ENCODE measurements around the gene APMAP. TPM values are rescaled to one million over a fixed set of nuclear protein-coding genes. Genes with fewer than 3 reads are reported as not detected.

Gene APMAP
- total RNA-seq, 1 experiment from 2014 or later = 67.8 TPM

DNA sequence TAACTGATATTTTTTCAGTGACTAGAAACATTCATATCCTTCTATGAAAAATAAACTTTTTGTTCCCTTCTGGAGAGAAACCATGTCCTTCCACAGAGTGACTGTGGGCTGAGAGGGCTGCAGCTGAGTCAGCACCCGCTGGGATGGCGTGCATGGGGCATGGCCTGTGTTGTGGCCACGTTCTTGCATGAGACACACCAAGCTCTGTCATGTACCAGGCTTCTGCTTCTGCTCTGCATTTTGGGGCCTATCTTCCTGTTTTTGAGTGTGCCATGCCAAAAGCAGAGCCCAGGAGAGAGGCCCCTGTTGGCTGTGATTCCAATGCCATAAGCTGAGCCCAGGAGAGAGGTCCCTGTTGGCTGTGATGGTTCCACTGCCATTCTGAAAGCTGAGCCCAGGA lies 10.8 kb downstream of the APMAP start:
- no peak overlapping the region for H2AFZ ChIP-seq (ENCODE audit: low read length)
- no peak overlapping the region for H2BK12ac ChIP-seq (ENCODE audit: insufficient read length, low read depth, low read length)
- H3T11ph ChIP-seq (ENCODE audit: low read length) = no peak overlapping the region
- H2BK15ac ChIP-seq (ENCODE audit: low read depth, low read length) = no peak overlapping the region
- no peaks in the 10 kb centered on the region; the same call in 1 of the 2 replicates for H3K79me2 ChIP-seq (ENCODE audit: insufficient read depth, low read length)
- Mint-ChIP-seq H3K36me3 (ENCODE audit: insufficient read depth in 1 of 3, low read depth in 3 of 3) (peaks cover 60 to 68% (median 65%) of the 10 kb centered on the region in 3 experiments), H3K4me3 (no peak overlapping the region), H3K27ac (no peak overlapping the region), H3K27me3 (ENCODE audit: low read depth) (no peaks in the 10 kb centered on the region; the same call in 1 of the 2 replicates), H3K4me1 (no peaks in the 10 kb centered on the region), H3K9me3 (peaks cover 10 to 18% of the 10 kb centered on the region in 2 experiments)
- no peaks in the 10 kb centered on the region for H3K23me2 ChIP-seq (ENCODE audit: insufficient read length, low read depth, low read length, poor library complexity, severe bottlenecking)
- no peak overlapping the region for H4K5ac ChIP-seq (ENCODE audit: insufficient read length, low read depth, low read length)
- H4K8ac ChIP-seq (replicated peaks; ENCODE audit: insufficient read length, low read depth, low read length) = no peak overlapping the region
- H3K9ac ChIP-seq (ENCODE audit: extremely low read depth, insufficient read length, low read length) = no peak overlapping the region
- H3K4me2 ChIP-seq (ENCODE audit: insufficient read depth, insufficient read length, low read length) = no peak overlapping the region
- H3K56ac ChIP-seq (ENCODE audit: insufficient read length, low read depth, low read length) = no peak overlapping the region
- H3K9me3 ChIP-seq (ENCODE audit: control insufficient read depth, low read depth, low read length) = peaks cover 16% of the 10 kb centered on the region
- peaks cover 7% of the 10 kb centered on the region for H3K79me1 ChIP-seq (ENCODE audit: insufficient read depth, low read depth, low read length, poor library complexity, severe bottlenecking)
- H3K4me1 ChIP-seq (ENCODE audit: insufficient read depth, low read length) = no peaks in the 10 kb centered on the region
- no peak overlapping the region for H2BK120ac ChIP-seq (ENCODE audit: low read depth, low read length, poor library complexity, severe bottlenecking)
- no peak overlapping the region for H3K4ac ChIP-seq (ENCODE audit: low read depth, low read length)
- no peak overlapping the region for H3K27ac ChIP-seq (ENCODE audit: insufficient read length, low read depth, low read length)
- H2BK20ac ChIP-seq (ENCODE audit: low read depth, low read length, poor library complexity, severe bottlenecking) = no peak overlapping the region
- H4K91ac ChIP-seq (ENCODE audit: insufficient read length, low read depth, low read length) = no peak overlapping the region
- H3K14ac ChIP-seq (ENCODE audit: insufficient read depth, low read length) = no peak overlapping the region
- no CpG with 5 or more reads among the region's 3 CpGs for WGBS (ENCODE audit: extremely low coverage, insufficient read length, low lambda C conversion rate)
- H3K18ac ChIP-seq (ENCODE audit: insufficient read length, low read depth, low read length) = no peak overlapping the region
- H3K27me3 ChIP-seq (ENCODE audit: insufficient read depth, low read length) = no peaks in the 10 kb centered on the region
- H2AK5ac ChIP-seq (ENCODE audit: insufficient read length, low read length) = no peak overlapping the region
- H3K23ac ChIP-seq (ENCODE audit: insufficient read length, low read depth, low read length) = no peak overlapping the region
- no peaks in the 10 kb centered on the region for H4K20me1 ChIP-seq (ENCODE audit: control insufficient read depth, insufficient read depth, insufficient read length)
- TF ChIP-seq, protein P1, sequence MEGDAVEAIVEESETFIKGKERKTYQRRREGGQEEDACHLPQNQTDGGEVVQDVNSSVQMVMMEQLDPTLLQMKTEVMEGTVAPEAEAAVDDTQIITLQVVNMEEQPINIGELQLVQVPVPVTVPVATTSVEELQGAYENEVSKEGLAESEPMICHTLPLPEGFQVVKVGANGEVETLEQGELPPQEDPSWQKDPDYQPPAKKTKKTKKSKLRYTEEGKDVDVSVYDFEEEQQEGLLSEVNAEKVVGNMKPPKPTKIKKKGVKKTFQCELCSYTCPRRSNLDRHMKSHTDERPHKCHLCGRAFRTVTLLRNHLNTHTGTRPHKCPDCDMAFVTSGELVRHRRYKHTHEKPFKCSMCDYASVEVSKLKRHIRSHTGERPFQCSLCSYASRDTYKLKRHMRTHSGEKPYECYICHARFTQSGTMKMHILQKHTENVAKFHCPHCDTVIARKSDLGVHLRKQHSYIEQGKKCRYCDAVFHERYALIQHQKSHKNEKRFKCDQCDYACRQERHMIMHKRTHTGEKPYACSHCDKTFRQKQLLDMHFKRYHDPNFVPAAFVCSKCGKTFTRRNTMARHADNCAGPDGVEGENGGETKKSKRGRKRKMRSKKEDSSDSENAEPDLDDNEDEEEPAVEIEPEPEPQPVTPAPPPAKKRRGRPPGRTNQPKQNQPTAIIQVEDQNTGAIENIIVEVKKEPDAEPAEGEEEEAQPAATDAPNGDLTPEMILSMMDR (conservative IDR thresholded peaks at IDR 0.05) = no peak
- DNase-seq = peak; percentile 4
- H2BK5ac ChIP-seq (ENCODE audit: insufficient read length, low read length) = no peak overlapping the region
